Measurements from ENCODE around the gene CDC42EP2. TPM values are rescaled to one million over a fixed set of nuclear protein-coding genes. Genes with fewer than 3 reads are reported as not detected.

Gene CDC42EP2
- total RNA-seq, 1 donor from 2014 or later = 0.11 TPM

DNA sequence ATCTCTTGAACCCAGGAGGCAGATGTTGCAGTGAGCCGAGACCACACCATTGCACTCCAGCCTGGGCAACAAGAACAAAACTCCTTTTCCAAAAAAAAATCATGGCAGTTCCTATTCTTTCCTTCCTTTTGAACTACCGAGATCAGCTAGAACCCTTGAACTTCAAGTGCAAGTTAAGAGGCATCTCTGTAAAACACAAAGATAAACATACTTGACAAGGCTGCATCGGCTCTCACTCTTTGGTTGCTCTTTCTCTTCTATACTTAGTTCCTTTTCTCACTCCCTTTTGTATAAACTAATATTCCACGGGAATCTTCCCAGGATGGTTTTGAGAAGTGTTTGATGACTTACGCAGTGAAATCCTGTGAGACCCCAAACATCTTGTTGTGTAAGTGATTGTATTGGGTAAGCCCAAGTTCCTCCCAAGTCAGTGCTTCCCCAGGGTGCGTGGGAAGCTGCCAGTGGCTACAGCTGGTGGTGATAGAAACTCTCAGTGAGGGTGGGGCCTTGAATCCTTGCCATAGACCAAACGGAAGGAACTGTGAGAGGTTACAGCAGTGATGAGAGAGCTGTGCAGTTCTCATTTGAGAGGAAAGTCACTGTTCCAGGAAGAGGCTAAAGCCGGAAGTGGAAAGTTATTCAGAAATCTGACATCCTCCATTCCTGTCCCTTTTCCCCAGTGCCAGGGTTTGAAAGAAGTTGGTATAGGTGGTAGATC, 24.1 kb upstream of the CDC42EP2 start:
- H3K9me3 Mint-ChIP-seq = no peaks in the 10 kb centered on the region
- no peaks in the 10 kb centered on the region for H3K79me2 ChIP-seq (ENCODE audit: low read depth)
- H3K27ac Mint-ChIP-seq = no peak overlapping the region
- DNase-seq (ENCODE audit: low spot score) = no peak
- no peaks in the 10 kb centered on the region for H3K9me3 ChIP-seq (ENCODE audit: low read depth)
- no peak overlapping the region for H3K4me2 ChIP-seq
- H3K36me3 Mint-ChIP-seq = peaks cover 50% of the 10 kb centered on the region
- no peak overlapping the region for H3K9ac ChIP-seq
- H4K20me1 ChIP-seq (ENCODE audit: low read depth) = no peaks in the 10 kb centered on the region
- H3K4me3 ChIP-seq = no peak overlapping the region
- no peaks in the 10 kb centered on the region for H3F3A ChIP-seq (ENCODE audit: low read depth)
- no peak overlapping the region for H3K27ac ChIP-seq
- H3K4me1 ChIP-seq = no peaks in the 10 kb centered on the region
- H3K4me1 Mint-ChIP-seq = no peaks in the 10 kb centered on the region
- no peaks in the 10 kb centered on the region for H3K27me3 ChIP-seq
- TF ChIP-seq EZH2phosphoT487 (IDR thresholded peaks at IDR 0.05) = no peak
- TF ChIP-seq, protein P1, sequence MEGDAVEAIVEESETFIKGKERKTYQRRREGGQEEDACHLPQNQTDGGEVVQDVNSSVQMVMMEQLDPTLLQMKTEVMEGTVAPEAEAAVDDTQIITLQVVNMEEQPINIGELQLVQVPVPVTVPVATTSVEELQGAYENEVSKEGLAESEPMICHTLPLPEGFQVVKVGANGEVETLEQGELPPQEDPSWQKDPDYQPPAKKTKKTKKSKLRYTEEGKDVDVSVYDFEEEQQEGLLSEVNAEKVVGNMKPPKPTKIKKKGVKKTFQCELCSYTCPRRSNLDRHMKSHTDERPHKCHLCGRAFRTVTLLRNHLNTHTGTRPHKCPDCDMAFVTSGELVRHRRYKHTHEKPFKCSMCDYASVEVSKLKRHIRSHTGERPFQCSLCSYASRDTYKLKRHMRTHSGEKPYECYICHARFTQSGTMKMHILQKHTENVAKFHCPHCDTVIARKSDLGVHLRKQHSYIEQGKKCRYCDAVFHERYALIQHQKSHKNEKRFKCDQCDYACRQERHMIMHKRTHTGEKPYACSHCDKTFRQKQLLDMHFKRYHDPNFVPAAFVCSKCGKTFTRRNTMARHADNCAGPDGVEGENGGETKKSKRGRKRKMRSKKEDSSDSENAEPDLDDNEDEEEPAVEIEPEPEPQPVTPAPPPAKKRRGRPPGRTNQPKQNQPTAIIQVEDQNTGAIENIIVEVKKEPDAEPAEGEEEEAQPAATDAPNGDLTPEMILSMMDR (IDR thresholded peaks at IDR 0.05) = no peak
- no peak for TF ChIP-seq EZH2 (IDR thresholded peaks at IDR 0.05)
- no peak overlapping the region for H3K4me3 Mint-ChIP-seq
- peaks cover 2% of the 10 kb centered on the region for H3K27me3 Mint-ChIP-seq (ENCODE audit: insufficient read depth, low read depth)
- no peaks in the 10 kb centered on the region for H3K36me3 ChIP-seq
- H2AFZ ChIP-seq (replicated peaks) = no peak overlapping the region

DNA sequence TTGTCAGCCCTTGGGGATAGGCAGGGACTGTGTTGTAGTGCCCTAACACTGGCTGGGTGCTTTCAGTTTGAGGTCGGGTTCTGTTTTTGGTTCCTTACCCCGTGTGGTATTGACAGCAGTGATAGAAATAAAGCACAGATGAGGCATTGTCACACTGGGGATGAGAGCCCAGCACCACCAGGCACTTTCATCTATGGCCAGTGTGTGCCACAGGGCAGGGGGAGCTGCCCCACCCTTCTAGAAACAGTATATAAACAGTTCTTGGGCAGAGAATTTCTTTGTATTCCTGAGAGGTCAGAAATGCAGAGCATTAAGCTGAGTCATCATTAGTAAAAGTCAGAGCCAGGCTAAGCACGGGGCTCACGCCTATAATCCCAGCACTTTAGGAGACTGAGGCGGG, 23.1 kb upstream of the CDC42EP2 start:
- TF ChIP-seq EZH2 (IDR thresholded peaks at IDR 0.05) (no peak), EZH2phosphoT487 (IDR thresholded peaks at IDR 0.05) (no peak)
- TF ChIP-seq, protein P1 (IDR thresholded peaks at IDR 0.05) = no peak

DNA sequence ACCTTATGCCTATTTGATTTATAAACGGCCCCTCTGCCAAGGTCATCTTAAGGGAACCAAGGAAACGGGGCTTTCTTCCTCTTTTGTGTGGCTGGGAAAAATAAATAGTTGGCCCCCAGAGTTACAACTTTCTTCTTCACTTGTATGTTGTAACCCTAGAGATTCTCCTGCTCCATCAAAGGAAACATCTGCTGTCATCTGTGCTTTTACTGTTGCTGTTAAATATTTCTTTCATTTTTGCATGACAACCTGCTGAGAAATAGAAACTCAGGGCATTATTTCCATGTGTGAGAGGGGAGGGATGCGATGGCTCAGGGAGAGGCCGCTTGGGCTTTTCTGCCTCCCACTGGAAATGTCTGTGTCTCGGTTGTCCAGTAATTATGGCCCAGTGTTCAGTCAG, 21.8 kb upstream of the CDC42EP2 start:
- H3K4me3 Mint-ChIP-seq = no peak overlapping the region
- no peaks in the 10 kb centered on the region for H3K27me3 Mint-ChIP-seq (ENCODE audit: insufficient read depth, low read depth)
- Histone ChIP-seq H3K9me3 (ENCODE audit: low read depth) (no peaks in the 10 kb centered on the region), H3K79me2 (ENCODE audit: low read depth) (no peaks in the 10 kb centered on the region), H3K4me1 (no peaks in the 10 kb centered on the region), H4K20me1 (ENCODE audit: low read depth) (no peaks in the 10 kb centered on the region), H3K27ac (no peak overlapping the region), H3K4me2 (no peak overlapping the region), H2AFZ (replicated peaks) (no peak overlapping the region), H3F3A (ENCODE audit: low read depth) (no peaks in the 10 kb centered on the region), H3K27me3 (no peaks in the 10 kb centered on the region), H3K36me3 (no peaks in the 10 kb centered on the region), H3K9ac (no peak overlapping the region), H3K4me3 (no peak overlapping the region)
- no peak for DNase-seq (ENCODE audit: low spot score)
- peaks cover 3% of the 10 kb centered on the region for H3K4me1 Mint-ChIP-seq
- no peak for TF ChIP-seq EZH2 (IDR thresholded peaks at IDR 0.05)
- no peak for TF ChIP-seq EZH2phosphoT487 (IDR thresholded peaks at IDR 0.05)
- TF ChIP-seq, protein P1 (IDR thresholded peaks at IDR 0.05) = no peak
- peaks cover 47% of the 10 kb centered on the region for H3K36me3 Mint-ChIP-seq
- no peaks in the 10 kb centered on the region for H3K9me3 Mint-ChIP-seq
- no peak overlapping the region for H3K27ac Mint-ChIP-seq

More for the DNA sequence above, 23.1 kb upstream of the CDC42EP2 start:
- Histone ChIP-seq H3K27ac (no peak overlapping the region), H3K9me3 (ENCODE audit: low read depth) (no peaks in the 10 kb centered on the region), H3K4me3 (no peak overlapping the region), H3F3A (ENCODE audit: low read depth) (no peaks in the 10 kb centered on the region), H3K9ac (no peak overlapping the region), H3K79me2 (ENCODE audit: low read depth) (no peaks in the 10 kb centered on the region), H3K27me3 (no peaks in the 10 kb centered on the region), H3K4me2 (no peak overlapping the region), H2AFZ (replicated peaks) (no peak overlapping the region), H3K4me1 (no peaks in the 10 kb centered on the region), H4K20me1 (ENCODE audit: low read depth) (no peaks in the 10 kb centered on the region), H3K36me3 (no peaks in the 10 kb centered on the region)
- Mint-ChIP-seq H3K27ac (no peak overlapping the region), H3K4me3 (no peak overlapping the region), H3K27me3 (ENCODE audit: insufficient read depth, low read depth) (peaks cover 2% of the 10 kb centered on the region), H3K36me3 (peaks cover 54% of the 10 kb centered on the region), H3K9me3 (no peaks in the 10 kb centered on the region), H3K4me1 (no peaks in the 10 kb centered on the region)
- DNase-seq (ENCODE audit: low spot score) = no peak
